H1 (cell line): Measurements from ENCODE around the gene MACROD2. TPM values are rescaled to one million over a fixed set of nuclear protein-coding genes. Genes with fewer than 3 reads are reported as not detected.

Experiments used
- USF2 ChIP-seq: IDR thresholded peaks from 2 replicates; pipeline ENCODE4 v1.6.1; 2011; ENCODE audit warnings: low read length, improper control_type of control experiment
- polyA plus RNA-seq, 7 experiments: library from polyadenylated mRNA; depleted of rRNA in 3 of 7; stranded (reverse) in 5 of 7; unstranded in 2 of 7; fragments of >200 nt in 5 of 7; fragments of 200-250 nt in 2 of 7; gene quantifications; 1 replicate in 5 of 7; 2 replicates in 1 of 7; 4 replicates in 1 of 7; pipeline versions ENCODE4 v1.2.1 to v1.2.3, GENCODE V29; 2011 to 2013; ENCODE audit warnings: missing spikeins in 2 of 7, mixed read lengths in 2 of 7
- total RNA-seq: library from RNA; stranded (reverse); fragmentation: NEBNext Ultra II Directional; extraction: Animal tissue kit (Norgen Biotek cat#: 25700); gene quantifications from 2 replicates; pipeline ENCODE4 v1.2.1, GENCODE V29; 2021

MACROD2 gene
- total and polyA plus RNA-seq, 2 of the 8 experiments (the other 6 are each of a cell fraction or from before 2014, with no cell fraction given), result 0.70 to 3.9 TPM

GRCh38 chr20:15911581-15911980 is 1916.3 kb downstream of the MACROD2 start (continued):
- TF ChIP-seq USF2, result no peak
